OCI-LY3 (cell line): ENCODE measurements around the gene SV2B.
A peak's percentile ranks its signal among the peaks of the same experiment; 100 is the strongest.

ENCODE experiments used
- H2AFZ ChIP-seq: fragments of 200-600, 300-600 bp; shearing (Covaris generic); 2 replicates; pipeline ENCODE4 v1.6.0; 2014; ENCODE audit warnings: antibody characterized with exemption, low read depth, low read length
- H3K27ac ChIP-seq: fragments of 200-600, 300-600 bp; sonication (generic); 2 replicates; pipeline ENCODE4 v1.5.1; 2014; ENCODE audit warnings: mild to moderate bottlenecking, low read length, moderate library complexity, mixed read lengths
- H3K27me3 ChIP-seq: fragments of 200-600, 300-600 bp; sonication (generic); 2 replicates; pipeline ENCODE4 v1.6.1; 2014; ENCODE audit warnings: low read depth, low read length, mixed read lengths
- H3K36me3 ChIP-seq: fragments of 200-600, 300-600 bp; sonication (generic); replicated peaks from 2 replicates; pipeline ENCODE3; 2014; ENCODE audit warnings: low read depth, low read length, mixed read lengths
- H3K4me1 ChIP-seq: fragments of 300-600, 200-600 bp; sonication (generic); 2 replicates; pipeline ENCODE4 v1.6.1; 2014; ENCODE audit warnings: low read length, mixed read lengths
- H3K4me2 ChIP-seq: fragments of 200-600, 300-600 bp; sonication (generic); 2 replicates; pipeline ENCODE4 v1.6.1; 2014; ENCODE audit warnings: low read length, mixed read lengths
- H3K4me3 ChIP-seq: fragments of 300-600, 200-600 bp; sonication (generic); 2 replicates; pipeline ENCODE4 v1.5.1; 2014; ENCODE audit warnings: antibody characterized with exemption, mild to moderate bottlenecking, low read length, moderate library complexity
- H3K79me2 ChIP-seq: fragments of 300-600, 200-600 bp; shearing (Covaris generic); 2 replicates; pipeline ENCODE4 v1.6.1; 2014; ENCODE audit warnings: mild to moderate bottlenecking, low read length, mixed read lengths
- H3K9ac ChIP-seq: fragments of 300-600, 200-600 bp; shearing (Covaris generic); 2 replicates; pipeline ENCODE4 v1.6.0; 2014; ENCODE audit warnings: mild to moderate bottlenecking, low read length, moderate library complexity
- H3K9me3 ChIP-seq: fragments of 200-600, 300-600 bp; shearing (Covaris generic); 2 replicates; pipeline ENCODE4 v1.6.1; 2014; ENCODE audit warnings: low read length, mixed read lengths; ENCODE audit not compliant: insufficient read depth
- H4K20me1 ChIP-seq: fragments of 200-600, 300-600 bp; sonication (generic); 2 replicates; pipeline ENCODE4 v1.6.1; 2016; ENCODE audit warnings: low read length, mixed read lengths; ENCODE audit not compliant: insufficient read depth
- EZH2phosphoT487 ChIP-seq: fragments of 200-600 bp; shearing (Covaris generic); IDR thresholded peaks from 2 replicates; pipeline ENCODE4 v1.6.1; 2018; ENCODE audit warnings: antibody characterized with exemption, mixed run types, low read depth
- TF ChIP-seq, protein P1 (sequence below): fragments of 200-600, 300-600 bp; sonication (generic); IDR thresholded peaks from 2 replicates; pipeline ENCODE4 v1.5.1; 2014; ENCODE audit warnings: antibody characterized with exemption, low read length, low read depth

SV2B gene

DNA sequence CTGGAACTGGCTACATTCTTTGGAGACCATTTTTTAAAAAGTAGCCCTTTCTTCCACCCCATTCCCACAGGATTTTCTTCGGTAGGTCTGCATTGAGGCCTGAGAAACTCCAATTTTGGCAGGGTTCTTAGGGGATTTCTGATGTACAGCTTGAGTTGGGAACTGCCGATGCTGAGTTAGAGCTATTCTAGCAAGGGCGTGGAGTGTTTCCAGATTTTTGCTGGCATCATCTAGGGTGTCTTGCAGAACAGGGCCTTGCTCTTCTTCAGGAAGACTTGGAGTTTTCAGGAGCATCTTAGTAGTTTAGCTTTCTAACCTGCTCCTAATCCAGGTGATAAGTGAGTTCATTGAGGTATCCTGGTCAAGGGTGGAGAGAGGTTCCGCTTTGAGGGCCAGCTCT is 41.0 kb downstream of the SV2B start:
- H3K9ac ChIP-seq = no peak overlapping the region
- H3K27ac ChIP-seq = no peak overlapping the region
- no peak overlapping the region for H2AFZ ChIP-seq
- H3K4me3 ChIP-seq = no peak overlapping the region
- no peak overlapping the region for H3K4me2 ChIP-seq
- TF ChIP-seq, protein P1, sequence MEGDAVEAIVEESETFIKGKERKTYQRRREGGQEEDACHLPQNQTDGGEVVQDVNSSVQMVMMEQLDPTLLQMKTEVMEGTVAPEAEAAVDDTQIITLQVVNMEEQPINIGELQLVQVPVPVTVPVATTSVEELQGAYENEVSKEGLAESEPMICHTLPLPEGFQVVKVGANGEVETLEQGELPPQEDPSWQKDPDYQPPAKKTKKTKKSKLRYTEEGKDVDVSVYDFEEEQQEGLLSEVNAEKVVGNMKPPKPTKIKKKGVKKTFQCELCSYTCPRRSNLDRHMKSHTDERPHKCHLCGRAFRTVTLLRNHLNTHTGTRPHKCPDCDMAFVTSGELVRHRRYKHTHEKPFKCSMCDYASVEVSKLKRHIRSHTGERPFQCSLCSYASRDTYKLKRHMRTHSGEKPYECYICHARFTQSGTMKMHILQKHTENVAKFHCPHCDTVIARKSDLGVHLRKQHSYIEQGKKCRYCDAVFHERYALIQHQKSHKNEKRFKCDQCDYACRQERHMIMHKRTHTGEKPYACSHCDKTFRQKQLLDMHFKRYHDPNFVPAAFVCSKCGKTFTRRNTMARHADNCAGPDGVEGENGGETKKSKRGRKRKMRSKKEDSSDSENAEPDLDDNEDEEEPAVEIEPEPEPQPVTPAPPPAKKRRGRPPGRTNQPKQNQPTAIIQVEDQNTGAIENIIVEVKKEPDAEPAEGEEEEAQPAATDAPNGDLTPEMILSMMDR = no peak
- TF ChIP-seq EZH2phosphoT487 = no peak
- no peaks in the 10 kb centered on the region for H4K20me1 ChIP-seq
- H3K79me2 ChIP-seq = no peaks in the 10 kb centered on the region
- H3K4me1 ChIP-seq = peaks cover under 1% of the 10 kb centered on the region; the same call in 1 of the 2 replicates
- peaks cover 49% of the 10 kb centered on the region for H3K27me3 ChIP-seq
- no peaks in the 10 kb centered on the region for H3K9me3 ChIP-seq
- H3K36me3 ChIP-seq = no peaks in the 10 kb centered on the region

DNA sequence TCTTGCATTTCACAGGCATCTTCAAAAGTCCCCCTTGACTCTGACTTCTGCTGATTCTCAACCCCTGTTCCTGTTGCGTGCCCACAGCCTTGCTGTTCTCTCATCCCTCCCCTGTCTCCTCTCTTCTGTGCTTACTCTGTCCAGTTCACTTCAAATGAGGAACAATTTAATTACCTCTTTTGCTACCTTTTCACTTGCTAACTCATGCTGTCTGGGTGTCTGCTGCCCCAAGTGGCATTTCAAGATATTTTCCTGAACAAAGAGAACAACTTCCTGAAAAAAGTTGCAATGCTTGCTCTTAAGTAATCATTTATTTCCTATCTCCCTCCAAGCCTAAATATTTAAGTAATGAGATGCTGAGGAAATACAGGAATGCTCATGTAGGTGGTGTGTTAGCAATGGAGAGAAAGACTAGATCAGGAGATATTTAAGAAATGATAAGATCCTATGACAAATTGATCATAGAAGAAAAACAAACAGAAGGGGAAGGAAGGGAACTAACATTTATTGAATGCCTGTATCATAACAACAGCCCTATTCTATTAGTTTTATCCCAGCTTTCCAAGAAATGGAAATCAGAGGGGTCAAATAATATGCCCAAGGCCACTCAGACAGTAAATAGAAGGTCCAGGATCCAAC is 42.2 kb downstream of the SV2B start:
- Histone ChIP-seq H3K4me2 (no peak overlapping the region), H4K20me1 (no peaks in the 10 kb centered on the region), H3K4me3 (no peak overlapping the region), H3K36me3 (no peaks in the 10 kb centered on the region), H3K4me1 (no peaks in the 10 kb centered on the region), H3K9me3 (no peaks in the 10 kb centered on the region), H2AFZ (no peak overlapping the region; the same call in 1 of the 2 replicates), H3K27ac (no peak overlapping the region), H3K9ac (no peak overlapping the region), H3K27me3 (peaks cover 49% of the 10 kb centered on the region), H3K79me2 (no peaks in the 10 kb centered on the region)
- TF ChIP-seq EZH2phosphoT487 = no peak
- TF ChIP-seq, protein P1 = peak; percentile 56

DNA sequence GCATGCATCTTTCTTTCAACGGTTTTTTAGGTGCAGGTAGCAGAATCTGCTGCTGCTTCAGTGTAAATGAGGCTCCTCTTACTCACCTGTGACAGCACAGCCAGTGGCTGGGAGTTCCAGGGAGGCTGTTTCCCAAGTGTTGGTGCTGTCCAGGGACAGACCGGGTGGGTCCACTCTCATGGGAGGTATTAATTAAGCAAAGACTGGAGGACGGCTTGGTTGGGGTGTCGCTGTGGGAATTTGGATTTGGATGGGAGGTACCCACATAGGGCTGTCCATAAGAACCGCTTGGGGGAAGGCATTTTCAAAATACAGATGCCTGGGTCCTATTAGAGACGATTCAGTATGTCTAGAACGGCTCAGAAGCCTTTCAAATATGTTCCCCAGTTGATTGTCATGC is 42.9 kb downstream of the SV2B start:
- no peak for TF ChIP-seq EZH2phosphoT487
- TF ChIP-seq, protein P1 = no peak
- no peak overlapping the region for H3K27ac ChIP-seq
- H3K79me2 ChIP-seq = no peaks in the 10 kb centered on the region
- H3K9ac ChIP-seq = no peak overlapping the region
- H3K27me3 ChIP-seq = peaks cover 47% of the 10 kb centered on the region
- H3K4me1 ChIP-seq = no peaks in the 10 kb centered on the region
- no peak overlapping the region for H2AFZ ChIP-seq
- no peaks in the 10 kb centered on the region for H3K36me3 ChIP-seq
- no peak overlapping the region for H3K4me3 ChIP-seq
- no peaks in the 10 kb centered on the region for H3K9me3 ChIP-seq
- H3K4me2 ChIP-seq = no peak overlapping the region
- no peaks in the 10 kb centered on the region for H4K20me1 ChIP-seq

DNA sequence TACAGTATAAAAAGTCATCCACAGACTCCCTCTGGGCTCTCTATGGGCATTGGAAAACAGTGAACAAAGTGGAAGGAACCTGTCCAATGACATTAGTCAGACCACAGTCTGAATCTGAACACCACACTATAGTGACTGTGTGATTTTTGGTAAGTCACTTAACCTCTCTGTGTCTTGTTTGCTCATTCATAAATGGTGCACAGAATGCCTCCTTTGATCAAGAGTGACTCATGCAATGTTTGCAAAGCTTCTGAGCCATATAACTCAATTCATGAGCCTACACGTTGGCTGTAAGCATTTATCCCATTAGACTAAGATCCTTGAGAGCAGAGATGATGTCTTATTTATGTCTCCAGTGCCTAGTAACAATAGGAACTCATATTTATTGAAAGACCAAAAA is 46.7 kb downstream of the SV2B start:
- Histone ChIP-seq H3K9ac (no peak overlapping the region), H3K9me3 (no peaks in the 10 kb centered on the region), H2AFZ (no peak overlapping the region), H3K4me3 (no peak overlapping the region), H3K4me2 (no peak overlapping the region), H3K27ac (no peak overlapping the region), H3K27me3 (peaks cover 34% of the 10 kb centered on the region), H3K36me3 (no peaks in the 10 kb centered on the region), H3K79me2 (no peaks in the 10 kb centered on the region), H3K4me1 (no peaks in the 10 kb centered on the region), H4K20me1 (no peaks in the 10 kb centered on the region)
- TF ChIP-seq, protein P1 = no peak
- TF ChIP-seq EZH2phosphoT487 = no peak
